ENCODE data around the gene PLPP3.

Gene PLPP3

GRCh38 chr1:56496821-56497772 lies 82.3 kb downstream of the PLPP3 start:
- no peak for DNase-seq (ENCODE audit: low spot score)

- no peak for DNase-seq (ENCODE audit: low spot score)
Observed at GRCh38 chr1:56496158-56496557, 83.2 kb downstream of the PLPP3 start.

- DNase-seq (ENCODE audit: low spot score) = no peak
Observed at GRCh38 chr1:56495538-56495937, 83.8 kb downstream of the PLPP3 start.

- no peak for DNase-seq (ENCODE audit: low spot score)
Observed at GRCh38 chr1:56494306-56494705, 85.1 kb downstream of the PLPP3 start.

GRCh38 chr1:56493826-56494225 lies 85.5 kb downstream of the PLPP3 start:
- DNase-seq (ENCODE audit: low spot score) = no peak

- no peak for DNase-seq (ENCODE audit: low spot score)
Observed at GRCh38 chr1:56491441-56491840, 87.9 kb downstream of the PLPP3 start.

GRCh38 chr1:56490619-56491018 lies 88.7 kb downstream of the PLPP3 start:
- DNase-seq (ENCODE audit: low spot score) = no peak

- DNase-seq (ENCODE audit: low spot score) = no peak
Observed at GRCh38 chr1:56489695-56490094, 89.7 kb downstream of the PLPP3 start.

- no peak for DNase-seq (ENCODE audit: low spot score)
Observed at GRCh38 chr1:56484695-56485094, 94.7 kb downstream of the PLPP3 start.

GRCh38 chr1:56483104-56483503 lies 96.3 kb downstream of the PLPP3 start:
- no peak for DNase-seq (ENCODE audit: low spot score)

- DNase-seq (ENCODE audit: low spot score) = no peak
Observed at GRCh38 chr1:56482486-56482885, 96.9 kb downstream of the PLPP3 start.

GRCh38 chr1:56481140-56481694 lies 98.1 kb downstream of the PLPP3 start:
- no peak for DNase-seq (ENCODE audit: low spot score)

GRCh38 chr1:56478734-56479133 lies 100.6 kb downstream of the PLPP3 start:
- DNase-seq (ENCODE audit: low spot score) = no peak

- no peak for DNase-seq (ENCODE audit: low spot score)
Observed at GRCh38 chr1:56477164-56478111, 101.9 kb downstream of the PLPP3 start.

- DNase-seq (ENCODE audit: low spot score) = no peak
Observed at GRCh38 chr1:56473582-56474270, 105.6 kb downstream of the PLPP3 start.

GRCh38 chr1:56472860-56473259 lies 106.5 kb downstream of the PLPP3 start:
- DNase-seq (ENCODE audit: low spot score) = no peak

GRCh38 chr1:56469640-56470371 lies 109.6 kb downstream of the PLPP3 start:
- DNase-seq (ENCODE audit: low spot score) = peak; percentile 34

- no peak for DNase-seq (ENCODE audit: low spot score)
Observed at GRCh38 chr1:56468518-56468917, 110.8 kb downstream of the PLPP3 start.

GRCh38 chr1:56466538-56466937 lies 112.8 kb downstream of the PLPP3 start:
- DNase-seq (ENCODE audit: low spot score) = no peak

- no peak for DNase-seq (ENCODE audit: low spot score)
Observed at GRCh38 chr1:56464294-56464693, 115.1 kb downstream of the PLPP3 start.

- DNase-seq (ENCODE audit: low spot score) = no peak
Observed at GRCh38 chr1:56463376-56463775, 116.0 kb downstream of the PLPP3 start.
